Sigmoid colon (tissue), 4 donors: ENCODE measurements around the gene DHDH.

Source experiments
- POLR2A ChIP-seq, 2 donors: fragments of 450-650 bp; IDR thresholded peaks; one replicate each; pipeline ENCODE4 v1.6.1; 2016; ENCODE audit warnings: antibody characterized with exemption in 2 of 2, mild to moderate bottlenecking in 2 of 2, moderate library complexity in 2 of 2
- POLR2AphosphoS5 ChIP-seq, 4 donors: sonication (generic); formaldehyde crosslinking; IDR thresholded peaks; one replicate each; pipeline ENCODE4 v1.6.1; 2017; ENCODE audit warnings: antibody characterized with exemption in 4 of 4
- TF ChIP-seq, protein P1 (sequence below), 4 experiments: fragments of 450-650 bp in 3 of 4; fragments of 200-600 bp in 1 of 4; IDR thresholded peaks; one replicate each; pipeline ENCODE4 v1.5.1; 2016 to 2019; ENCODE audit warnings: antibody characterized with exemption in 4 of 4, mild to moderate bottlenecking in 3 of 4, moderate library complexity in 2 of 4

DNA sequence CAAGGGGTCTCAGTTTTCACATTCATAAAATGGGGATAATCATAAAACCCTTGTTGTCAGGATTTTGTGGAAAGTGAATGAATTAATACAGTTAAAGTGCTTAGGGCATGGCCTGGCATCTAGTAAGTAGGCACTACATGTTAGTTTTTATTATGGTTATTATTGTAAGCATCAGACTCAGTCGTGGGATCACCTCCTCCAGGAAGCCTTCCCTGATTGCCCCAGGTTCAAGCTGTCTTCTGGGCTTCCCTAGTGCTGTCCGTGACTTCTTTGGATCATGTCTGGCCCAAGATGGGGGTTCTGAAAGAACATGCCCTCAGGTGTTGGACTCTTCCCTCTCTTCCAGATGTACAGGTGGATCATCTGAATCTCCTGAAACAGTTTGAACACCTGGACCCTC is 22.7 kb upstream of the DHDH start:
- TF ChIP-seq, protein P1, sequence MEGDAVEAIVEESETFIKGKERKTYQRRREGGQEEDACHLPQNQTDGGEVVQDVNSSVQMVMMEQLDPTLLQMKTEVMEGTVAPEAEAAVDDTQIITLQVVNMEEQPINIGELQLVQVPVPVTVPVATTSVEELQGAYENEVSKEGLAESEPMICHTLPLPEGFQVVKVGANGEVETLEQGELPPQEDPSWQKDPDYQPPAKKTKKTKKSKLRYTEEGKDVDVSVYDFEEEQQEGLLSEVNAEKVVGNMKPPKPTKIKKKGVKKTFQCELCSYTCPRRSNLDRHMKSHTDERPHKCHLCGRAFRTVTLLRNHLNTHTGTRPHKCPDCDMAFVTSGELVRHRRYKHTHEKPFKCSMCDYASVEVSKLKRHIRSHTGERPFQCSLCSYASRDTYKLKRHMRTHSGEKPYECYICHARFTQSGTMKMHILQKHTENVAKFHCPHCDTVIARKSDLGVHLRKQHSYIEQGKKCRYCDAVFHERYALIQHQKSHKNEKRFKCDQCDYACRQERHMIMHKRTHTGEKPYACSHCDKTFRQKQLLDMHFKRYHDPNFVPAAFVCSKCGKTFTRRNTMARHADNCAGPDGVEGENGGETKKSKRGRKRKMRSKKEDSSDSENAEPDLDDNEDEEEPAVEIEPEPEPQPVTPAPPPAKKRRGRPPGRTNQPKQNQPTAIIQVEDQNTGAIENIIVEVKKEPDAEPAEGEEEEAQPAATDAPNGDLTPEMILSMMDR (IDR thresholded peaks at IDR 0.05): no peak
- TF ChIP-seq POLR2AphosphoS5 (IDR thresholded peaks at IDR 0.05) (no peak), POLR2A (IDR thresholded peaks at IDR 0.05) (no peak)
